Measurements from ENCODE around the gene THSD7B. TPM values are rescaled to one million over a fixed set of nuclear protein-coding genes. Genes with fewer than 3 reads are reported as not detected.

The THSD7B gene
- total RNA-seq, 1 donor from 2014 or later, result not detected

DNA sequence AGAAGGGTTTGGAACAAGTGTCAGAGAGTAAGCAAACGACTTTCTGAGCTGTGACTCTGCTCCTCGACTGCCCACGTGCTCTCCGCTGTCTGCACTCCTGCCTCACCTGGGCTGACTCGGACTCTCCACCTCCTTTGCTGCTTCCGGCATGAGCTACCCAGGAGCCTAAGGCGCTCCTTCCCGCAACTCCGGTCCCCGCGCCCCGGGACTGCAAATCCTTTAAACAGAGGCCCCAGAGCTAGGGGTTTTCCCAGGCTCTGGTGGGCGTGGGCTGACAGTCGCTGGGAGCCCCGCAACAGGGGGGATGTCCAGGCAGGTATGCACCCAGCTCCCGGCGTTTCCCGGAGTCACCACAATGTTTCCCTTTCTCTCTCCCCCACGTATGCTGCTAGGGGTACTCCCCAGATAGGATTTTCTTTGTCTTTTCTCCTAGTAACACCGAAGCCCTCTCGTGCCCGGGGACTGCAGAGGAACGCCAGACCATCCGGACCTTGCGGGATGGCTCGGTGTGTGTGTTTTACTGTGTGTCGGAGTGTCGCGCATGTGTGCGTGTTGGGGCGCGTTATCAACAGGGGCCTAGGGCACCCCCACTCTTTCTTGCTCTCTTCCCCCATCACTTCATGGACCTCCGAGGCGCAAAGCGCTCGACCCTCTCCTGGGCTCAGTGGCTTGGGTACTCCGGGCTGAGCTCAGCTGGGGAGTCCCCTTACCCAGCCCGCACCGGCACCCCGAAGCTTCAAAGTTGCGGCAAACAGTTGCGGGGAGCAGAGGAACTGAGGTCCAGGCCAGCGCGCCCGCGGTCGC, 691 bp upstream of the THSD7B start:
- intact Hi-C loops (cut with micrococcal nuclease), result no loop called here
- no peak for DNase-seq
- ChIA-PET POLR2A (no interaction called here), CTCF (no interaction called here)
- H3K4me3 Mint-ChIP-seq, result no peak overlapping the region
- H3K27ac Mint-ChIP-seq, result no peak overlapping the region
- peaks cover 4% of the 10 kb centered on the region for H3K4me1 Mint-ChIP-seq
- H3K27me3 Mint-ChIP-seq, result peaks cover 52% of the 10 kb centered on the region
- H3K9me3 Mint-ChIP-seq, result peaks cover 2% of the 10 kb centered on the region
- no peaks in the 10 kb centered on the region for H3K36me3 Mint-ChIP-seq (ENCODE audit: low read depth)
- ATAC-seq (ENCODE audit: low read depth), result no peak
- TF ChIP-seq, protein P1, sequence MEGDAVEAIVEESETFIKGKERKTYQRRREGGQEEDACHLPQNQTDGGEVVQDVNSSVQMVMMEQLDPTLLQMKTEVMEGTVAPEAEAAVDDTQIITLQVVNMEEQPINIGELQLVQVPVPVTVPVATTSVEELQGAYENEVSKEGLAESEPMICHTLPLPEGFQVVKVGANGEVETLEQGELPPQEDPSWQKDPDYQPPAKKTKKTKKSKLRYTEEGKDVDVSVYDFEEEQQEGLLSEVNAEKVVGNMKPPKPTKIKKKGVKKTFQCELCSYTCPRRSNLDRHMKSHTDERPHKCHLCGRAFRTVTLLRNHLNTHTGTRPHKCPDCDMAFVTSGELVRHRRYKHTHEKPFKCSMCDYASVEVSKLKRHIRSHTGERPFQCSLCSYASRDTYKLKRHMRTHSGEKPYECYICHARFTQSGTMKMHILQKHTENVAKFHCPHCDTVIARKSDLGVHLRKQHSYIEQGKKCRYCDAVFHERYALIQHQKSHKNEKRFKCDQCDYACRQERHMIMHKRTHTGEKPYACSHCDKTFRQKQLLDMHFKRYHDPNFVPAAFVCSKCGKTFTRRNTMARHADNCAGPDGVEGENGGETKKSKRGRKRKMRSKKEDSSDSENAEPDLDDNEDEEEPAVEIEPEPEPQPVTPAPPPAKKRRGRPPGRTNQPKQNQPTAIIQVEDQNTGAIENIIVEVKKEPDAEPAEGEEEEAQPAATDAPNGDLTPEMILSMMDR (IDR thresholded peaks at IDR 0.05), result no peak

DNA sequence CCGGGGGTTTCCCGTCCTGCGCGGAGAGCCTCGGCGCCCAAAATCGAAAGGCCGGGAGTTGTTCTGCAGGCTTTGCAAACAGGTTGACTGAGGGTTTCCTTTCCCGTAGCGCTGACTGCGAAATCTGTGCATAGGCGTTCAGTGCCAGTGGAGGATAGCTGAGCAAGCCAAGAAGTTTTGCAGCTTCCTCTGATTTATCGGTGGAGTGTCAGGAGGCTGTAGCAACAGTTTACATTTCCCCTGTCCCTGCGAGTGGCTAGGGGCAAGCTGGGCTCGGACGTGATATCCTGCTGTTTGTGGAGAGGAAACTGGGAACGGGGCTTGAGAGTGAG, 694 bp downstream of the THSD7B start:
- DNase-seq (no peak), ATAC-seq (ENCODE audit: low read depth) (no peak)
- Mint-ChIP-seq H3K36me3 (ENCODE audit: low read depth) (no peaks in the 10 kb centered on the region), H3K27me3 (peaks cover 52% of the 10 kb centered on the region), H3K27ac (no peak overlapping the region), H3K4me3 (no peak overlapping the region), H3K4me1 (peaks cover 4% of the 10 kb centered on the region), H3K9me3 (no peaks in the 10 kb centered on the region)
- TF ChIP-seq, protein P1 (IDR thresholded peaks at IDR 0.05), result no peak
- intact Hi-C loops (cut with micrococcal nuclease), result no loop called here
- POLR2A ChIA-PET, result no interaction called here
- CTCF ChIA-PET, result no interaction called here

DNA sequence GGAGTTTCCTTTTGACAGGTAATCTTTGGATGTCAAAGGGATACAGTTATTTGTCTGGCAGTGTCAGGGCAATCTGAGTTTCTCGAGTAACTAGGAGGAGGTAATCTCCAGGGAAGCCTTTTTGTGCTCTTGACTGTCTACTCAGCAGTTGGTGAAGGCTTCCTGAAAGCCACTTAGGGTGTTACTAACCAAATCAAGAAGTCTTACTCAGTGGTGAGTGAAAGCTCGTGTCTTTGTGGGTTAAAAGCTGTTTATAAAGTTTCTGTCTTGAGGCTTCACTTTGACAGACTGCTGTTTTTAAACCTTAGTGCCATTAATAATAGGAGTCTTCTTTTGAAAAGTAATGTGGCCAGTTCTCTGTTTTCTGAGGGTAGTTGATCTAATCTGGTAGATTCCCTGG, 1.7 kb downstream of the THSD7B start:
- ATAC-seq (ENCODE audit: low read depth), result no peak

DNA sequence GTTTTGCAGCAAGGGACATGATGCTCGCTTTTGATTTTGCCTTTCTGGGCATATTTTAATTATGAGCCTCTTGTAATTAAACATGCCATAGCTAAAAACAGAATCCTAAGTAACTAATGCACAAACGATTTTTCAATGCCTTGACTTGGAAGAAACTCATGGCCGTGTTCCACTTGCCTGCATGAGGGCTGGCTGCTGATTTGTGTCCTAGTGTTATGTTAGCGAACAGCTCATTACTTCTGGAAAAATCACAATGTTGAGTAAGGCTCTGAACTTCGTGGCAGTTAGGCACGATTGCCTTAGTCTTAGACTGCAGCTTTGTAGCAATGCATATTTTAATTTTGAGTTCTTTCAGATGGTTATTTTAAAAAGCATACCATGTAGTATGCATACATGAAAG, 4.5 kb downstream of the THSD7B start:
- Mint-ChIP-seq H3K36me3 (ENCODE audit: low read depth) (no peaks in the 10 kb centered on the region), H3K4me3 (no peak overlapping the region), H3K4me1 (peaks cover 2% of the 10 kb centered on the region), H3K27ac (no peak overlapping the region), H3K27me3 (peaks cover 27% of the 10 kb centered on the region), H3K9me3 (no peaks in the 10 kb centered on the region)
- TF ChIP-seq, protein P1 (IDR thresholded peaks at IDR 0.05), result no peak
- DNase-seq (no peak), ATAC-seq (ENCODE audit: low read depth) (no peak)
- CTCF ChIA-PET, result no interaction called here
- POLR2A ChIA-PET, result no interaction called here
- intact Hi-C loops (cut with micrococcal nuclease), result no loop called here

More for the DNA sequence above, 1.7 kb downstream of the THSD7B start:
- intact Hi-C loops (cut with micrococcal nuclease), result no loop called here
- Mint-ChIP-seq H3K4me1 (peaks cover 4% of the 10 kb centered on the region), H3K9me3 (no peaks in the 10 kb centered on the region), H3K27ac (no peak overlapping the region), H3K36me3 (ENCODE audit: low read depth) (no peaks in the 10 kb centered on the region), H3K4me3 (no peak overlapping the region), H3K27me3 (peaks cover 48% of the 10 kb centered on the region)
- TF ChIP-seq, protein P1 (IDR thresholded peaks at IDR 0.05), result no peak
- ChIA-PET POLR2A (no interaction called here), CTCF (no interaction called here)
- DNase-seq, result no peak

DNA sequence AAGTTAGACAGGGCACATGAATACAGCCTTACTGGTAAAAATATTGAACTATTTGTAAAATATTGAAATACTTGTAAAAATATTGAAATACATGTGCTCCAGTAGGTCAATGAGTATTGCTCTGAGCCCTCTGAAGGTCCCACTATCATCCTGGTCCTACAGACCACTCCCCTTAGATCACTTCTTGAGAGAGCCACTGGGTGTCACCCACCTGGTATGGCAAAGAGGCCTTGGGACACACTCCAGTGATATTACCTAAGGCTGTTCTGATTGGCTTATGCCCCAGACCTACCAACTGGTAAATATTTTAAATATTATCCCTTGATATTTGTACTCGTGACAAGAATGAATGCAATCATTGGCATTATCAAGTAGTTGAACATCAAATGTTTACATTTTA, 5.0 kb downstream of the THSD7B start:
- DNase-seq (no peak), ATAC-seq (ENCODE audit: low read depth) (no peak)
- H3K9me3 Mint-ChIP-seq, result no peaks in the 10 kb centered on the region
- no peak overlapping the region for H3K27ac Mint-ChIP-seq
- ChIA-PET POLR2A (no interaction called here), CTCF (no interaction called here)
- H3K27me3 Mint-ChIP-seq, result peaks cover 25% of the 10 kb centered on the region
- no peak overlapping the region for H3K4me3 Mint-ChIP-seq
- H3K4me1 Mint-ChIP-seq, result peaks cover under 1% of the 10 kb centered on the region
- H3K36me3 Mint-ChIP-seq (ENCODE audit: low read depth), result no peaks in the 10 kb centered on the region
- intact Hi-C loops (cut with micrococcal nuclease), result no loop called here
- TF ChIP-seq, protein P1 (IDR thresholded peaks at IDR 0.05), result no peak
